Hepatocyte (in vitro differentiated cells): ENCODE results near the gene XPO6.

Experiments
- EZH2 ChIP-seq: fragments of 200-600 bp; sonication (generic); IDR thresholded peaks from 2 replicates; pipeline ENCODE4 v1.6.1; 2016; ENCODE audit warnings: antibody characterized with exemption, mild to moderate bottlenecking, borderline replicate concordance
- EZH2phosphoT487 ChIP-seq: fragments of 200-600 bp; sonication (generic); IDR thresholded peaks from one replicate; pipeline ENCODE4 v1.6.1; 2018; ENCODE audit warnings: antibody characterized with exemption, mild to moderate bottlenecking, low read depth, moderate library complexity; ENCODE audit not compliant: unreplicated experiment, severe bottlenecking
- TF ChIP-seq, protein P1 (sequence below): fragments of 200-600 bp; sonication (generic); IDR thresholded peaks from 2 replicates; pipeline ENCODE4 v1.5.1; 2016; ENCODE audit warnings: antibody characterized with exemption, mild to moderate bottlenecking; ENCODE audit not compliant: poor library complexity

DNA sequence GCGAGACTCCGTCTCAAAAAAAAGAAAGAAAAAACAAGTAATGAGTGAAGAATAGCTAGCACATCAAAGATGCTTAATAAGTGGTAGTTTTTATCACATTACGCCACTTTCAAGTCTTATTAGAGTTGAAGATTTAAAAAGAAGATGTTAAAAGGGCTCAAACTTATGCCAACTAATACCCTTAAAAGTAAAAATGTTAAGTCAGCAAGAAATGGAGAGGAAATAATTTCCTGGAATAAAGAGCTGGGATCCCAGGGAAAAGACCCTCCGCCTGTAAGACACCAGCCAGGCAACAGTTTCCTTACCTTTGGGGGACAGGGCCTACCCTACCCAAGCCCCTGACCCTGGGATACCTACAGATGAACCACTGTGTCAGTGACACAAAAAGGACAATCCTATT is 3.6 kb downstream of the XPO6 start:
- no peak for TF ChIP-seq EZH2
- TF ChIP-seq, protein P1, sequence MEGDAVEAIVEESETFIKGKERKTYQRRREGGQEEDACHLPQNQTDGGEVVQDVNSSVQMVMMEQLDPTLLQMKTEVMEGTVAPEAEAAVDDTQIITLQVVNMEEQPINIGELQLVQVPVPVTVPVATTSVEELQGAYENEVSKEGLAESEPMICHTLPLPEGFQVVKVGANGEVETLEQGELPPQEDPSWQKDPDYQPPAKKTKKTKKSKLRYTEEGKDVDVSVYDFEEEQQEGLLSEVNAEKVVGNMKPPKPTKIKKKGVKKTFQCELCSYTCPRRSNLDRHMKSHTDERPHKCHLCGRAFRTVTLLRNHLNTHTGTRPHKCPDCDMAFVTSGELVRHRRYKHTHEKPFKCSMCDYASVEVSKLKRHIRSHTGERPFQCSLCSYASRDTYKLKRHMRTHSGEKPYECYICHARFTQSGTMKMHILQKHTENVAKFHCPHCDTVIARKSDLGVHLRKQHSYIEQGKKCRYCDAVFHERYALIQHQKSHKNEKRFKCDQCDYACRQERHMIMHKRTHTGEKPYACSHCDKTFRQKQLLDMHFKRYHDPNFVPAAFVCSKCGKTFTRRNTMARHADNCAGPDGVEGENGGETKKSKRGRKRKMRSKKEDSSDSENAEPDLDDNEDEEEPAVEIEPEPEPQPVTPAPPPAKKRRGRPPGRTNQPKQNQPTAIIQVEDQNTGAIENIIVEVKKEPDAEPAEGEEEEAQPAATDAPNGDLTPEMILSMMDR: no peak
- TF ChIP-seq EZH2phosphoT487: no peak
